SU-DHL-6 (cell line): ENCODE measurements around the gene RABL6.

ENCODE experiments used
- H2AFZ ChIP-seq: fragments of 200-600 bp; sonication (generic); 2 replicates; pipeline ENCODE4 v1.6.1; 2014; ENCODE audit warnings: low read depth, mild to moderate bottlenecking, moderate library complexity, mixed read lengths, antibody characterized with exemption, low read length; ENCODE audit not compliant: severe bottlenecking
- H3F3A ChIP-seq: fragments of 200-600 bp; shearing (Covaris generic); 2 replicates; pipeline ENCODE4 v1.6.0; 2016; ENCODE audit warnings: antibody characterized with exemption, mild to moderate bottlenecking; ENCODE audit not compliant: insufficient read depth
- H3K27ac ChIP-seq: fragments of 200-600 bp; sonication (generic); 2 replicates; pipeline ENCODE4 v1.5.1; 2016; ENCODE audit warnings: low read depth, mild to moderate bottlenecking, low read length, moderate library complexity, mixed read lengths
- H3K27me3 ChIP-seq: fragments of 200-600 bp; sonication (generic), shearing (Covaris generic); 2 replicates; pipeline ENCODE4 v1.6.0; 2014; ENCODE audit warnings: mild to moderate bottlenecking, low read length
- H3K36me3 ChIP-seq: fragments of 200-600 bp; sonication (generic); 2 replicates; pipeline ENCODE4 v1.6.1; 2014; ENCODE audit warnings: mild to moderate bottlenecking, low read length, mixed read lengths
- H3K4me2 ChIP-seq: fragments of 300-600, 200-600 bp; shearing (Covaris generic), sonication (generic); 2 replicates; pipeline ENCODE4 v1.6.0; 2014; ENCODE audit warnings: low read length, low read depth, mild to moderate bottlenecking; ENCODE audit not compliant: poor library complexity, severe bottlenecking
- H3K4me3 ChIP-seq: fragments of 200-600 bp; sonication (generic); 2 replicates; pipeline ENCODE4 v1.5.1; 2014; ENCODE audit warnings: antibody characterized with exemption, low read length, mild to moderate bottlenecking, mixed read lengths; ENCODE audit not compliant: insufficient read depth, poor library complexity, severe bottlenecking
- H3K79me2 ChIP-seq: fragments of 200-600 bp; sonication (generic); 2 replicates; pipeline ENCODE4 v1.6.1; 2014; ENCODE audit warnings: mild to moderate bottlenecking, low read length, moderate library complexity; ENCODE audit not compliant: insufficient read depth
- H3K9ac ChIP-seq: fragments of 200-600 bp; sonication (generic); 2 replicates; pipeline ENCODE4 v1.7.0; 2014; ENCODE audit warnings: mild to moderate bottlenecking, low read length
- H3K9me2 ChIP-seq: fragments of 200-600 bp; sonication (generic); replicated peaks from 2 replicates; pipeline ENCODE4 v1.6.1; 2014; ENCODE audit warnings: low read length; ENCODE audit not compliant: insufficient read depth
- H3K9me3 ChIP-seq: fragments of 200-600 bp; sonication (generic); 2 replicates; pipeline ENCODE4 v1.6.1; 2014; ENCODE audit warnings: low read length, mixed read lengths; ENCODE audit not compliant: insufficient read depth
- H4K20me1 ChIP-seq: fragments of 200-600 bp; sonication (generic); 2 replicates; pipeline ENCODE4 v1.6.1; 2014; ENCODE audit warnings: low read depth, mild to moderate bottlenecking, antibody characterized with exemption, low read length, moderate library complexity, mixed read lengths
- CTCF ChIP-seq: fragments of 200-600 bp; sonication (generic); IDR thresholded peaks from one replicate; pipeline ENCODE4 v1.5.1; 2017; ENCODE audit warnings: antibody characterized with exemption, mild to moderate bottlenecking, low read length, moderate library complexity; ENCODE audit not compliant: insufficient read depth, poor library complexity, severe bottlenecking
- EZH2phosphoT487 ChIP-seq: fragments of 200-600 bp; sonication (generic), shearing (Covaris generic); conservative IDR thresholded peaks from 2 replicates; pipeline ENCODE4 v1.6.1; 2018; ENCODE audit warnings: mild to moderate bottlenecking, antibody characterized with exemption, low read length, moderate library complexity, mixed read lengths

RABL6 gene

GRCh38 chr9:136769710-136770191 is 38.0 kb upstream of the RABL6 start:
- TF ChIP-seq EZH2phosphoT487 (no peak), CTCF (no peak)
- H3K4me3 ChIP-seq: no peak overlapping the region
- H3K4me2 ChIP-seq: no peak overlapping the region
- H3K9me2 ChIP-seq: no peaks in the 10 kb centered on the region
- H2AFZ ChIP-seq: no peak overlapping the region
- H3K9ac ChIP-seq: no peak overlapping the region
- peaks cover 5% of the 10 kb centered on the region; the same call in 1 of the 2 replicates for H3K9me3 ChIP-seq
- peaks cover 6% of the 10 kb centered on the region for H3F3A ChIP-seq
- H3K27ac ChIP-seq: no peak overlapping the region
- H3K79me2 ChIP-seq: no peaks in the 10 kb centered on the region
- H3K27me3 ChIP-seq: no peaks in the 10 kb centered on the region
- no peaks in the 10 kb centered on the region for H4K20me1 ChIP-seq
- no peaks in the 10 kb centered on the region for H3K36me3 ChIP-seq

- no peak overlapping the region for H2AFZ ChIP-seq
- H3K27ac ChIP-seq: no peak overlapping the region
- no peaks in the 10 kb centered on the region for H3K9me2 ChIP-seq
- no peak overlapping the region for H3K4me2 ChIP-seq
- peaks cover 5% of the 10 kb centered on the region; the same call in 1 of the 2 replicates for H3K9me3 ChIP-seq
- H4K20me1 ChIP-seq: no peaks in the 10 kb centered on the region
- H3K9ac ChIP-seq: no peak overlapping the region
- H3K27me3 ChIP-seq: no peaks in the 10 kb centered on the region
- peaks cover 6% of the 10 kb centered on the region for H3F3A ChIP-seq
- no peak for TF ChIP-seq CTCF
- no peak for TF ChIP-seq EZH2phosphoT487
- H3K36me3 ChIP-seq: no peaks in the 10 kb centered on the region
- no peak overlapping the region for H3K4me3 ChIP-seq
- H3K79me2 ChIP-seq: no peaks in the 10 kb centered on the region
Observed at GRCh38 chr9:136771907-136772415, 35.8 kb upstream of the RABL6 start.

GRCh38 chr9:136773386-136774044 is 34.2 kb upstream of the RABL6 start:
- TF ChIP-seq EZH2phosphoT487 (no peak), CTCF (no peak)
- H3F3A ChIP-seq: no peaks in the 10 kb centered on the region
- H3K4me2 ChIP-seq: no peak overlapping the region
- H3K4me3 ChIP-seq: no peak overlapping the region
- no peak overlapping the region for H3K27ac ChIP-seq
- H4K20me1 ChIP-seq: no peaks in the 10 kb centered on the region
- no peaks in the 10 kb centered on the region for H3K36me3 ChIP-seq
- H3K9ac ChIP-seq: no peak overlapping the region
- peaks cover 5% of the 10 kb centered on the region; the same call in 1 of the 2 replicates for H3K9me3 ChIP-seq
- H3K27me3 ChIP-seq: no peaks in the 10 kb centered on the region
- no peaks in the 10 kb centered on the region for H3K79me2 ChIP-seq
- no peaks in the 10 kb centered on the region for H3K9me2 ChIP-seq
- H2AFZ ChIP-seq: peak overlapping the region; percentile 13
